Frontal cortex (tissue), 4 donors: ENCODE data around the gene INPP5E. TPM values are rescaled to one million over a fixed set of nuclear protein-coding genes. Genes with fewer than 3 reads are reported as not detected.
A peak's percentile ranks its signal among the peaks of the same experiment; 100 is the strongest.
"Not testable (repeated sequence)": the region's sequence is repeated elsewhere in the genome, so short reads cannot be mapped to it uniquely, and the experiment has no call there.

ENCODE experiments used
- DNase-seq, 2 donors: peaks; one replicate each; pipeline ENCODE4 v3.0.0; 2012; ENCODE audit warnings: low spot score in 2 of 2
- FAIRE-seq: peaks from 2 replicates; lab custom pipeline; 2012; peaks lifted over from hg19 to GRCh38; lab: Jason Lieb, UNC
- total RNA-seq: library from RNA; depleted of rRNA; stranded (reverse); fragments of >200 nt; gene quantifications from one replicate; pipeline ENCODE4 v1.2.3, GENCODE V29; 2014
- donor health status: control.
- donor health status: control.
- donor health status: control.

INPP5E gene
- total RNA-seq, 1 donor from 2014 or later, result 10.2 TPM

GRCh38 chr9:136432591-136432990, 7.1 kb downstream of the INPP5E start:
- FAIRE-seq (no peak), DNase-seq (no peak)

DNA sequence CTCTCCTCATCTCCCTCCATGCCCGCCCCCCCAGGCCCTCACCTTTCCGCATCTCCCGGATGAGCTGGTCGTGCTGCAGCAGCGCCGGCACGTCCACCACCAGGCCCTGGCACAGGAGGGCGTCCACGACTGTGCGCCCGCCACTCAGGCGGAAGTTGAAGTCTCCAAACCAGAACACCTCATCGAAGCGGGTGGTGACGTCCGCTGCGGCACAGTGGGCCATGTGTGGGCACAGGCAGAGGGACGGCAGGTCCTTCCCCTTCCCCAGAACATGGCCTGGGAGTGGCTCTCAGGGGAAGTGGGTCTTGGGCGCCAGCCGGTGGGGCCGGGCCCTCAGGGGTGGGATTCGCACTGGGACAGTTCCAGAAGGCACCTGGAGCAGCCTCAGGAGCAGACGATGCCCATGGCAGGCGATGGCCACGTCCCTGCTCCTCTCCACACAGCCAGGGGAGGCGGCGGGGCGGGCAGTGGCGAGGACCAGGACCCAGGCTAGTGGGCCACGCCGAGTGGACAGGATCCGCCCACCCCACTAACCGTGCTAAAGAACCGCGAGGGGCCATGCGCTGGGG, 7.8 kb downstream of the INPP5E start:
- no peak for FAIRE-seq
- DNase-seq, result no peak

DNA sequence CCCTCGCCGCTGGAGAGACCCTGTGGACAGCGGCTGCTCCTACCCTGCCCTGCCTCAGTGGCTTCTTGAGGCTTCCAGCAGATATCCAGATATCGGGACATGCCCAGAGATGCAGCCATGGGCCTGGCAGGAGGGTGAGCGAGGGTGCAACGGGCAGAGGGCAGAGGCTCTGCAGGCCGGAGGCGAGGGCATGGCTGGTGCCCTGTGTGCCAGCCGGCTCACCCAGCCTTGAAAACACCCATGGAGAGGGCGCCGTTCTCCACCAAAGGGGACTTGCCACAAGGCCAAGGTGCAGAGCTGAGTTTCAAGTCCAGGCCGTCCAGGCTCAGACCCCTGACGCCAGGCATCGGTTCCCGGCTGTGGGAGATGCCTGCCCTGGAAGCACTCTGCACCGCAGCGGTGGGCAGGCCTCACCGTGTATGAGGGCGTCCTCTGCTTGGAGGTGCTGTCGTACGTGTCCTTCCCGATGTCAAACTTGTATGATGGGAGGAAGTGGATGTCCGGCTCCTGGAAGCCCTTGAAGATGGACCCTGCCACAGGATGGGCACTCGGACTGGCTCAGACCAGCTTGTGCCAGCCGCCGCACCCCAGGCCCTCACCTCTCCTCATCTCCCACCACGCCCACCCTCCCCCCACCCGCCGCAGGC, 8.9 kb downstream of the INPP5E start:
- DNase-seq (no peak), FAIRE-seq (no peak)

DNA sequence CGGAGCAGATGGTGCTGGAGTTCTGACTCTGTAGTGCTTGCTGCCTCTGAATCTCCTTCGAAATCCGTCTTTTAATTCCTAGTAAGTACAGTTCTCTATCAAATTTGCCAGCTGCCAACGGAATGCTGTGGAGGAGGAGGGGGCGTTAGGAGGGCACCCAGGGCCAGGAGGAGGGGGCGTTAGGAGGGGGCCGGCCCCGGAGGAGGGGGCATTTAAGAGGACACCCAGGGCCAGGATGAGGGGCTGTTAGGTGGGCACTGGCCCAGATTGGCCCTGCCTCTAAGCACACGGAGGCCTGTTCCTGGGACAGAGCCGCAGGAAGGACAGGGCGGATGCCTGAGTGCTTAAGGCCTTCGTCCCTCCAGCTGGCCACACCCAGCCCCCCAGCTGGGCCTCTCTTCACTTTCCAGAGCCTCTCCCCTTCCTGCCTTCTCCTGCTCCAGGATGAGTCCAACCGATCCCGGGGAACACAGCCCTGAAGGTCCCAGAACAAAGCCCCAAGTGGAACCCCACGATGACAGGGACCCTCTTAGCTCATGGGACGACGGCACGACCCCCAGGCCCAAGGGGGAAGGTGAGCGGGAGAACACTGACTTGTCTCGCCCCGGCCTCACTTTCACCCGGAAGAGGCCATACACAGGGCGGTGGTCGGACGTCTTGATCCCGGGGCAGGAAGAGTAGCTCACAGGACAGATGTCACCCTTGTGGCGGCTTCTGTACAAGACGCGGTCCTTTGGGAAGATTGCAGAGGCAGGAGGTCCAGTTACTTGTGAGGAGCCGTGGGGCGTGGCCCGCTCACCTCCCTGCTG, 9.8 kb downstream of the INPP5E start:
- DNase-seq (no peak), FAIRE-seq (no peak)

- no peak for FAIRE-seq
- DNase-seq, result no peak
Observed at GRCh38 chr9:136429075-136429628, 10.5 kb downstream of the INPP5E start.

- FAIRE-seq, result no peak
- no peak for DNase-seq
Observed at GRCh38 chr9:136426787-136427186, 12.9 kb downstream of the INPP5E start.

DNA sequence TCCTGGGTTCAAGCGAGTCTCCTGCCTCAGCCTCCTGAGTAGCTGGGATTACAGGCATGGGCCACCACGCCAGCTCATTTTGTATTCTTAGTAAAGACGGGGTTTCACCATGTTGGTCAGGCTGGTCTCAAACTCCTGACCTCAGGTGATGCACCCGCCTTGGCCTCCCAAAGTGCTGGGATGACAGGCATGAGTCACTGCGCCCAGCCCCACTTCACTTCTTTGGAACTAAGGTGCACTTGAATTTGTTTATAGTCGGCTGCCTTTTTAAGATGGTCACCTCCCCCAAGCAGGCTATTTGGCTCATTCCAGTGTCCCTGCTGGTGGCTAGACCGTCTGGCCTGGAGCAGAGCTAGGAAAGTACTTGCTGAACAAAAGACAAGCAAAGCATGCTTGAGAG, 14.3 kb downstream of the INPP5E start:
- not testable (repeated sequence) for FAIRE-seq, DNase-seq

- no peak for DNase-seq
Observed at GRCh38 chr9:136424750-136425362, 14.8 kb downstream of the INPP5E start.

DNA sequence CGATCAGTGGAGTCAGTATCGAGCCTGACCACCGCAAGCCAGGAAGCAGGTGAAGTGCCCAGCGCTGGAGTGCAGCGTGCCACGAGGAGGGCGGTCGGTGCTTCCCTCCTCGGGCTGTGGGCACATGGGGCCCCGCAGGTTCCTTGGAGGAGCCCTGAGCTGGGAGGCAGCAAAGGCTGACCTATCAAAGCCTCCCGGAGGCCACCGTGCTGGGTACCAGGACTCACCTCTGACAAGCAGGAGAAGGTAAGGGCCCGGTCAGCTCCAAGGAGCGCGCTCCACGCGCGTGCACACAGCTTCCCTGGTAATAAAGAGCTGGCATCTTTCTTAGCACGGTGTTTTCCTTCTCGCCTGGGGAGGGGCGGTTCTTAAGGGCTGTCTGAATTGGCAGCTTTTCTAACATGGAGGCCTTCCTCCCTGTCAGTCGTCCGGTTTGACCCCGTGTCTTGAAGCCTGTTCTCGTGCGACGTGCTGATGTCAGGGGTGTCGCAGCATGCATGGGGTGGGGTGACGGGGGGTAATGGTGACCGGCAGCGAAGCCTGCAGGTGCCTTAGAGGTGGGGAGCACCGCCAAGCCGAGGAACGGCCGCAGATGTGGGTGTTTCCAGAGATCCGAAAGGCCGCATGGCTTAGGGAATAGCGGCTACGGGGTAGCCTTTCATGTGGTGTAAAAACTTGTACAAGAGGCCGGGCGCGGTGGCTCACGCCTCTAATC, 16.1 kb downstream of the INPP5E start:
- no peak for FAIRE-seq
- DNase-seq, result no peak

More at GRCh38 chr9:136424750-136425362, 14.8 kb downstream of the INPP5E start:
- FAIRE-seq, result no peak

GRCh38 chr9:136422876-136423275, 16.8 kb downstream of the INPP5E start:
- FAIRE-seq (no peak), DNase-seq (no peak)

DNA sequence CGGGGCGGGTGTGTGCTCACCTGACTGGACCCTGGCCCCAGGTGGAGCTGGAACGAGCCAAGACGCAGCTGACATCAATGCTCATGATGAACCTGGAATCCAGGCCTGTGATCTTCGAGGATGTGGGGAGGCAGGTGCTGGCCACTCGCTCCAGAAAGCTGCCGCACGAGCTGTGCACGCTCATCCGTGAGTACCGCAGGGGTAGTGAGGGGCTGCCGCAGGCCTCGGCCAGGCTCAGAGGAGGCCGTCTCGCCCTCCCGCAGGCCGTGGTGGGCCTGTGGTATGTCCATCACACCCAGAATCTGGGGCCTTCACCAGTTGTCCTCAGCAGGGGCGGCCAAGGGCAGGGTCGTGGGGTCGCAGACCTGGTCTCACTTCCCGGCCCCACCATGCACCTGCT, 17.9 kb downstream of the INPP5E start:
- DNase-seq, result no peak
- no peak for FAIRE-seq

DNA sequence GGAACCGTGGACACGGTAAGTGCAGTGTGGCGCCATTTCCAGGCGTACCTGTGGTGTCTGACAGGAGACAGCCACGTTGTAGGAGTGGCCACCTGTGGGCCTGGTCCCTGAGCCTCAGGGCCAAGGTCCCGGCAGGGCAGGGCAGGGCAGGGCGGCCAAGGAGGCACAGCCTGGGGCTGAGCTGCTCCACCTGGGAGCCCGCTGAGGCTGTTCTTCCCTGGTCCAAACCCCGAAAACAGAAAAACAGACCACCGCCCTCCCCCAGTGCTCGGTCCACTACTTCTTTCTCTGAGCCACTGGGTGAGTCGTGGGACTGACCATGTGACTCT, 20.6 kb downstream of the INPP5E start:
- FAIRE-seq (no peak), DNase-seq (no peak)

DNA sequence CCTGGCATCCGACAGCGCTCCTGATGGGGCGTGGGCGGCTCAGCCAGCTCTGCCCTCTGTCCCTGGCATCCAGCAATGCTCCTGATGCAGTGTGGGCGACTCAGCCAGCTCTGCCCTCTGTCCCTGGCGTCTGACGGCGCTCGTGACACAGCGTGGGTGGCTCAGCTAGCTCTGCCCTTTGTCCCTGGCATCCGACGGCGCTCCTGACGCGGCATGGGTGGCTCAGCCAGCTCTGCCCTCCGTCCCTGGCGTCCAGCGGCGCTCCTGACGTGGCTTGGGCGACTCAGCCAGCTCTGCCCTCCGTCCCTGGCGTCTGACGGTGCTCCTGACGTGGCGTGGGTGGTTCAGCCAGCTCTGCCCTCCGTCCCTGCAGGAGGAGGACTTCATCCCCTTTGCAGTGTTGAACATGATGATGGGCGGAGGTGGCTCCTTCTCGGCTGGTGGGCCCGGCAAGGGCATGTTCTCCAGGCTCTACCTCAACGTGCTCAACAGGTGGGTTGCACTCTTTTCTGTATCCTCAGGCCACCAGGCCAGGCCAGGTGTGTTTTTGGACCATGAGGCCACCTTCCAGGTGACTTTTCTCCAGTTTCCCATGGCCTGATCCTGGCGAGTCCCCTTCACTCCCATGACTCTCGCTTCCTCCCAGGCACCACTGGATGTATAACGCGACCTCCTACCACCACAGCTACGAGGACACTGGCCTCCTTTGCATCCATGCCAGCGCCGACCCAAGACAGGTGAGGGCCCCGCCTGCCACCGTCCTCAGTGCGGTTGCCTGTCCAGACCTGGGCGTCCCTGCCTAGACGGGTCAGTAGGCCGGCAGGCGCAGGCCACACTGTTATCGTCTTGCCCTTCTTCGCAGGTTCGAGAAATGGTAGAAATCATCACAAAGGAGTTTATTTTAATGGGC, 21.2 kb downstream of the INPP5E start:
- DNase-seq (no peak), FAIRE-seq (no peak)

- no peak for DNase-seq
- no peak for FAIRE-seq
Observed at GRCh38 chr9:136416914-136417313, 22.7 kb downstream of the INPP5E start.

- FAIRE-seq (no peak), DNase-seq (no peak)
Observed at GRCh38 chr9:136416427-136416826, 23.2 kb downstream of the INPP5E start.

GRCh38 chr9:136412962-136413361, 26.7 kb downstream of the INPP5E start:
- FAIRE-seq, result no peak
- no peak for DNase-seq

GRCh38 chr9:136411378-136411777, 28.3 kb downstream of the INPP5E start:
- DNase-seq, result no peak
- no peak for FAIRE-seq

DNA sequence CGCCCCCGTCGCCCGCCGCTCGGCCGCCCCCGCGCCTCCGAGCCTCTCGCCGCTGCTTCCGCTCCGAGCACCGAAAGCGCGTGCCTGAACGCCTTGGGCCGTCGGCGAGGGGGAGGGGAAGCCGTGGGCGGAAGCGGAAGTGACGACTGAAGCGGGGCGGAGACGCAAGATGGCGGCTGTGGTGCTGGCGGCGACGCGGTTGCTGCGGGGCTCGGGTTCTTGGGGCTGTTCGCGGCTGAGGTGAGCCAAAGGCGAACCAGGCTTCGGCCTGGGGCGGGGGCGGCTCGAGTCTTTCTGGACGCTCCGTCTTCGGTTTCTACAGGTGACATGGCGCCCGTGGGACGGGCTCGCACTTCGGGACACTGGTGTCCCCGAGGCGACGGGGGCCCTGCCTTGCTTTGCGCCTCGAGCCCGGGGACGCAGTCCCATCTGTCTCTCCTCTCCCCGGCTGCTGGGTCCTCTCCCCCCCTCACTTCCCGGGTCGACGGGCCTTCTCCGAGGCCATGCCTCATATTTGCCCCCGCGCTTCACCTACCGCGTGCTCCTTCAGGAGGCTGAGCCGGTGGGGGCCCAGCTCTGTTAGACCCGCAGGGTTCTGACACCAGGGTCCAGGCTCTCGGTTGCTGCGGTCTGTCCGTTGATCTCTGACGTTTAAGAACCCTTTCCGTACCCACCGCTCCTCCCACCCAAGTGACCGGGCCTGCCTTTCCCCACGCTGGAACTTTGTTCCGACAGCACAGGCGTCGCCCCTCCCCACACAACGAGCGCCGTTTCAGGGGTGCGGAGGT, 29.0 kb downstream of the INPP5E start, which contains the start of the genes ENTR1 and PMPCA:
Gene ENTR1, minus strand, starts transcription at position 115 of the 788 bp plus-strand sequence. CDS start 217 bp downstream, outside the sequence.
Gene PMPCA, plus strand, starts transcription at position 159 of the 788 bp plus-strand sequence. Its CDS starts 11 bp downstream, at position 170.
- FAIRE-seq (no peak), DNase-seq (peak; percentile 99 to 100)
